SK-N-SH (cell line): ENCODE data around the gene IGF2BP3. TPM values are rescaled to one million over a fixed set of nuclear protein-coding genes. Genes with fewer than 3 reads are reported as not detected.

ENCODE experiments used
- CTCF ChIA-PET: fragments of 300-600, 350-600 bp; formaldehyde crosslinking; extraction: SDS; loops from one replicate; lab custom pipeline; 2021; lab: Yijun Ruan, JAX
- POLR2A ChIA-PET: fragments of 350-600 bp; sonication (Branson Sonifier 250); formaldehyde crosslinking; extraction: SDS; loops from one replicate; lab custom pipeline; 2020; ENCODE audit warnings: antibody characterized with exemption, inconsistent platforms; lab: Yijun Ruan, JAX
- DNase-seq: peaks from one replicate; pipeline ENCODE4 v3.0.0; 2012
- H2AFZ ChIP-seq: fragments of 200-600 bp; sonication (generic); 2 replicates; pipeline ENCODE4 v1.8.1; 2016; ENCODE audit warnings: antibody characterized with exemption, mild to moderate bottlenecking, low read depth
- H3F3A ChIP-seq: fragments of 200-600 bp; sonication (generic); replicated peaks from 2 replicates; pipeline ENCODE3; 2016; ENCODE audit warnings: antibody characterized with exemption, mild to moderate bottlenecking; ENCODE audit not compliant: insufficient read depth
- H3K27ac ChIP-seq, 2 experiments: fragments of 200-500 bp in 1 of 2; fragments of 200-600 bp in 1 of 2; sonication (Bioruptor generic) in 1 of 2; sonication (generic), shearing (Covaris generic) in 1 of 2; 2 replicates each; pipeline versions ENCODE4 v1.5.1 to v1.6.1; 2014 to 2016; ENCODE audit warnings: low read depth in 2 of 2, inconsistent platforms in 1 of 2, low read length in 1 of 2, mild to moderate bottlenecking in 1 of 2, mixed read lengths in 1 of 2
- H3K27me3 ChIP-seq: fragments of 200-600 bp; sonication (generic), shearing (Covaris generic); 2 replicates; pipeline ENCODE4 v1.6.1; 2016; ENCODE audit warnings: mixed run types; ENCODE audit not compliant: insufficient read depth
- H3K36me3 ChIP-seq, 2 experiments: fragments of 200-500 bp in 1 of 2; fragments of 200-600 bp in 1 of 2; sonication (Bioruptor generic) in 1 of 2; sonication (generic) in 1 of 2; replicated peaks in 1 of 2; 2 replicates each; pipeline versions ENCODE3 to v1.5.1; 2014 to 2016; ENCODE audit warnings: low read length in 1 of 2, mild to moderate bottlenecking in 1 of 2; ENCODE audit not compliant: insufficient read depth in 2 of 2, control insufficient read depth in 1 of 2
- H3K4me1 ChIP-seq, 2 experiments: fragments of 200-500 bp in 1 of 2; fragments of 200-600 bp in 1 of 2; sonication (Bioruptor generic) in 1 of 2; sonication (generic), shearing (Covaris generic) in 1 of 2; 2 replicates each; pipeline versions ENCODE4 v1.5.1 to v1.6.1; 2014 to 2016; ENCODE audit warnings: low read depth in 1 of 2, low read length in 1 of 2, mixed run types in 1 of 2; ENCODE audit not compliant: insufficient read depth in 2 of 2, control insufficient read depth in 1 of 2
- H3K4me2 ChIP-seq: fragments of 200-600 bp; sonication (generic), shearing (Covaris generic); 2 replicates; pipeline ENCODE4 v1.6.1; 2017; ENCODE audit warnings: mixed run types
- H3K4me3 ChIP-seq, 2 experiments: fragments of 200-500 bp in 1 of 2; fragments of 200-600 bp in 1 of 2; sonication (Bioruptor generic) in 1 of 2; sonication (generic), shearing (Covaris generic) in 1 of 2; 2 replicates each; pipeline versions ENCODE4 v1.5.1 to v1.8.1; 2014 to 2016; ENCODE audit warnings: low read depth in 2 of 2, inconsistent platforms in 1 of 2, low read length in 1 of 2, mild to moderate bottlenecking in 1 of 2, mixed read lengths in 1 of 2, moderate library complexity in 1 of 2
- H3K79me2 ChIP-seq: fragments of 200-600 bp; sonication (generic); 2 replicates; pipeline ENCODE4 v1.8.1; 2017; ENCODE audit warnings: mild to moderate bottlenecking; ENCODE audit not compliant: insufficient read depth
- H3K9ac ChIP-seq: fragments of 200-600 bp; sonication (generic); 2 replicates; pipeline ENCODE4 v1.6.1; 2017; ENCODE audit warnings: mixed run types
- H3K9me2 ChIP-seq: fragments of 200-600 bp; sonication (generic); 2 replicates; pipeline ENCODE4 v1.6.1; 2017; ENCODE audit warnings: mixed run types
- H3K9me3 ChIP-seq: fragments of 200-600 bp; sonication (generic); 2 replicates; pipeline ENCODE4 v1.6.1; 2017; ENCODE audit warnings: mixed run types, mild to moderate bottlenecking, moderate library complexity
- H4K20me1 ChIP-seq: fragments of 200-600 bp; sonication (generic); 2 replicates; pipeline ENCODE4 v1.6.1; 2017; ENCODE audit warnings: mild to moderate bottlenecking, mixed run types; ENCODE audit not compliant: insufficient read depth
- ELF1 ChIP-seq: IDR thresholded peaks from 2 replicates; pipeline ENCODE4 v1.4.0; 2012
- EP300 ChIP-seq, 2 experiments: IDR thresholded peaks; 2 replicates each; pipeline versions ENCODE4 v1.4.0 to v1.6.1; 2012; ENCODE audit warnings: borderline replicate concordance in 1 of 2, low read depth in 1 of 2, low read length in 1 of 2
- FOXM1 ChIP-seq: IDR thresholded peaks from 2 replicates; pipeline ENCODE4 v1.4.0; 2012; ENCODE audit warnings: low read depth, mild to moderate bottlenecking
- GATA2 ChIP-seq: sonication (generic); formaldehyde crosslinking; IDR thresholded peaks from 2 replicates; pipeline ENCODE4 v1.5.0; 2020; ENCODE audit warnings: mild to moderate bottlenecking, missing genetic modification reagents
- JUND ChIP-seq: IDR thresholded peaks from 2 replicates; pipeline ENCODE4 v1.4.0; 2012
- MAX ChIP-seq: IDR thresholded peaks from 2 replicates; pipeline ENCODE4 v1.4.0; 2012; ENCODE audit warnings: low read depth
- NFIC ChIP-seq: IDR thresholded peaks from 2 replicates; pipeline ENCODE4 v1.4.0; 2012; ENCODE audit warnings: borderline replicate concordance
- NRF1 ChIP-seq: IDR thresholded peaks from 2 replicates; pipeline ENCODE4 v1.6.1; 2012; ENCODE audit warnings: low read depth, mild to moderate bottlenecking, low read length
- PBX3 ChIP-seq: IDR thresholded peaks from 2 replicates; pipeline ENCODE4; 2012
- POLR2AphosphoS5 ChIP-seq: IDR thresholded peaks from 2 replicates; pipeline ENCODE4 v1.6.1; 2012; ENCODE audit warnings: low read depth, low read length
- RAD21 ChIP-seq: IDR thresholded peaks from 2 replicates; pipeline ENCODE4 v1.6.1; 2012; ENCODE audit warnings: mild to moderate bottlenecking, low read length
- REST ChIP-seq: IDR thresholded peaks from 2 replicates; pipeline ENCODE4 v1.6.1; 2012; ENCODE audit warnings: mild to moderate bottlenecking, low read depth, low read length, moderate library complexity
- RFX5 ChIP-seq: IDR thresholded peaks from 2 replicates; pipeline ENCODE4 v1.6.1; 2012; ENCODE audit warnings: mild to moderate bottlenecking, improper control_type of control experiment, low read length
- SIN3A ChIP-seq: IDR thresholded peaks from 2 replicates; pipeline ENCODE4 v1.6.1; 2012; ENCODE audit warnings: low read depth, mild to moderate bottlenecking, low read length, moderate library complexity, borderline replicate concordance
- SMC3 ChIP-seq: IDR thresholded peaks from 2 replicates; pipeline ENCODE4 v1.6.1; 2012; ENCODE audit warnings: low read depth, low read length, improper control_type of control experiment
- TCF12 ChIP-seq: IDR thresholded peaks from 2 replicates; pipeline ENCODE4 v1.4.0; 2012
- TEAD4 ChIP-seq: IDR thresholded peaks from 2 replicates; pipeline ENCODE4 v1.4.0; 2012; ENCODE audit warnings: mild to moderate bottlenecking, borderline replicate concordance; ENCODE audit not compliant: insufficient read depth
- USF1 ChIP-seq: IDR thresholded peaks from 2 replicates; pipeline ENCODE4 v1.4.0; 2012; ENCODE audit warnings: low read depth, borderline replicate concordance
- USF2 ChIP-seq: fragments of 150-350 bp; IDR thresholded peaks from 2 replicates; pipeline ENCODE4 v1.6.1; 2017; ENCODE audit warnings: antibody characterized with exemption, low read length, low read depth, borderline replicate concordance
- YY1 ChIP-seq: IDR thresholded peaks from 2 replicates; pipeline ENCODE4 v1.4.0; 2012; ENCODE audit warnings: low read depth, mild to moderate bottlenecking
- WGBS: methylation state at CpG from one replicate; pipeline ENCODE4 v1.1.6; 2017; ENCODE audit warnings: low lambda C conversion rate; 5-methylcytosine and 5-hydroxymethylcytosine counted together
- polyA plus RNA-seq, 3 experiments: library from polyadenylated mRNA; depleted of rRNA; stranded (reverse); fragments of >200 nt; gene quantifications; 2 replicates each; pipeline ENCODE4 v1.2.3, GENCODE V29; 2012

The IGF2BP3 gene
- polyA plus RNA-seq, 1 of the 3 experiments (the other 2 are of a cell fraction): 34.4 TPM

- Histone ChIP-seq H3K4me1 (peaks cover 7 to 23% of the 10 kb centered on the region in 2 experiments; a peak in 3 of 4 replicates), H3K9me2 (no peaks in the 10 kb centered on the region), H3F3A (peaks cover 31% of the 10 kb centered on the region), H3K9me3 (no peaks in the 10 kb centered on the region), H3K4me2 (peak overlapping the region; percentile 53), H3K4me3 (no peak overlapping the region), H3K27me3 (no peaks in the 10 kb centered on the region), H3K36me3 (peaks cover 0 to 26% of the 10 kb centered on the region in 2 experiments), H4K20me1 (peaks cover 48% of the 10 kb centered on the region), H2AFZ (no peak overlapping the region), H3K9ac (no peak overlapping the region), H3K27ac (peak overlapping the region in 1 of 2 experiments; percentile 69; a peak in 2 of 4 replicates), H3K79me2 (peaks cover 91% of the 10 kb centered on the region)
- TF ChIP-seq EP300 (IDR thresholded peaks at IDR 0.05; ENCODE audit: borderline replicate concordance in 1 of 2, low read depth in 1 of 2, low read length in 1 of 2) (0 out of 4 replicates have a peak, but pooled peaks of 1 of the 2 experiments have one; percentile 36), TCF12 (peak; percentile 78), ELF1 (no peak), JUND (peak; percentile 37; the same call in 1 of the 2 replicates), TEAD4 (no peak), PBX3 (peak; percentile 64)
- CTCF ChIA-PET: interaction anchor here (1.2 kb wide), 1 partner anchor 15 kb away, joined by 3 read pairs; no protein-coding TSS in a partner anchor
- POLR2A ChIA-PET: no interaction called here
- 71% methylated on average over 6 of the region's 6 CpGs for WGBS
- DNase-seq: no peak
These were observed 96.9 kb downstream of the IGF2BP3 start for GRCh38 chr7:23373151-23374004.

GRCh38 chr7:23372611-23373010, 97.7 kb downstream of the IGF2BP3 start:
- Histone ChIP-seq H3K27ac (peak overlapping the region in 1 of 2 experiments; percentile 69; a peak in 2 of 4 replicates), H4K20me1 (peaks cover 54% of the 10 kb centered on the region), H3K36me3 (peaks cover 0 to 27% of the 10 kb centered on the region in 2 experiments), H3K27me3 (no peaks in the 10 kb centered on the region), H3K9me3 (no peaks in the 10 kb centered on the region), H3K4me1 (peaks cover 7 to 23% of the 10 kb centered on the region in 2 experiments; a peak in 3 of 4 replicates), H3K4me3 (no peak overlapping the region), H3K79me2 (peaks cover 92% of the 10 kb centered on the region), H3K9ac (no peak overlapping the region), H2AFZ (no peak overlapping the region), H3F3A (peaks cover 30% of the 10 kb centered on the region), H3K9me2 (no peaks in the 10 kb centered on the region), H3K4me2 (no peak overlapping the region)
- ChIA-PET CTCF (no interaction called here), POLR2A (no interaction called here)
- DNase-seq: no peak
- no peak for TF ChIP-seq FOXM1
- TF ChIP-seq RFX5: no peak
- TF ChIP-seq NFIC: no peak
- no peak for TF ChIP-seq SMC3
- no peak for TF ChIP-seq USF1
- TF ChIP-seq TEAD4: no peak
- TF ChIP-seq MAX: no peak
- TF ChIP-seq USF2: no peak
- no peak for TF ChIP-seq REST
- no peak for TF ChIP-seq YY1
- no peak for TF ChIP-seq TCF12
- no peak for TF ChIP-seq RAD21
- no peak for TF ChIP-seq NRF1
- TF ChIP-seq JUND: no peak
- no peak for TF ChIP-seq POLR2AphosphoS5
- TF ChIP-seq SIN3A: no peak
- no peak for TF ChIP-seq GATA2 (CRISPR knock-in tag)
- 96% methylated on average over 4 of the region's 4 CpGs for WGBS
